Vagina (tissue), 2 donors: ENCODE measurements around the gene ABLIM1. TPM values are rescaled to one million over a fixed set of nuclear protein-coding genes. Genes with fewer than 3 reads are reported as not detected.

Experiments used
- DNase-seq, 2 donors: peaks; one replicate each; pipeline ENCODE4 v3.0.0-alpha.2; 2017; ENCODE audit errors: extremely low spot score in 2 of 2
- H3K27ac ChIP-seq: fragments of 200-600 bp; sonication (generic); one replicate; pipeline ENCODE4 v1.5.1; 2019
- H3K27me3 ChIP-seq: fragments of 200-600 bp; sonication (generic); one replicate; pipeline ENCODE4 v1.5.1; 2019
- H3K36me3 ChIP-seq, 2 donors: fragments of 200-600 bp; sonication (generic); one replicate each; pipeline ENCODE4 v1.5.1; 2017 to 2019
- H3K4me1 ChIP-seq: fragments of 200-600 bp; sonication (generic); one replicate; pipeline ENCODE4 v1.5.1; 2019
- H3K4me3 ChIP-seq, 2 donors: fragments of 200-600 bp; sonication (generic); 1 replicate in 1 of 2; 2 replicates in 1 of 2; pipeline ENCODE4 v1.5.1; 2016 to 2019
- H3K9me3 ChIP-seq: fragments of 200-600 bp; sonication (generic); one replicate; pipeline ENCODE4 v1.5.1; 2019
- CTCF ChIP-seq, 3 experiments: fragments of 450-650 bp in 2 of 3; fragments of 200-600 bp in 1 of 3; sonication (generic) in 1 of 3; IDR thresholded peaks; one replicate each; pipeline ENCODE4 v1.5.1; 2017 to 2019; ENCODE audit warnings: antibody characterized with exemption in 3 of 3, mild to moderate bottlenecking in 2 of 3, moderate library complexity in 2 of 3
- POLR2A ChIP-seq, 2 donors: fragments of 450-650 bp; IDR thresholded peaks; one replicate each; pipeline ENCODE4 v1.6.1; 2017; ENCODE audit warnings: antibody characterized with exemption in 2 of 2, mild to moderate bottlenecking in 2 of 2, moderate library complexity in 2 of 2
- POLR2AphosphoS5 ChIP-seq, 2 donors: sonication (generic); formaldehyde crosslinking; IDR thresholded peaks; one replicate each; pipeline ENCODE4 v1.9.0; 2017; ENCODE audit warnings: antibody characterized with exemption in 2 of 2, mild to moderate bottlenecking in 2 of 2, low read depth in 1 of 2; ENCODE audit not compliant: insufficient read depth in 1 of 2
- intact Hi-C: fragments of 100-400 bp; cut with DNase I; formaldehyde crosslinking; loops from one replicate; pipeline ENCODE4 v1.15.1; 2023
- total RNA-seq: library from RNA; depleted of rRNA; stranded (reverse); fragments of >200 nt; gene quantifications from one replicate; pipeline ENCODE4 v1.2.3, GENCODE V29; 2016

The ABLIM1 gene
- total RNA-seq, 1 donor from 2014 or later = 176 TPM

- no peaks in the 10 kb centered on the region for H3K36me3 ChIP-seq
- intact Hi-C loops = no loop called here
- H3K27me3 ChIP-seq = no peaks in the 10 kb centered on the region
- TF ChIP-seq CTCF (IDR thresholded peaks at IDR 0.05) = no peak
- no peak for TF ChIP-seq POLR2A (IDR thresholded peaks at IDR 0.05)
- no peak for TF ChIP-seq POLR2AphosphoS5 (IDR thresholded peaks at IDR 0.05; ENCODE audit: insufficient read depth in 1 of 2, low read depth in 1 of 2)
- no peak for DNase-seq
- peak overlapping the region; percentile 48 for H3K27ac ChIP-seq
- no peaks in the 10 kb centered on the region for H3K9me3 ChIP-seq
- no peak overlapping the region for H3K4me3 ChIP-seq
- peaks cover 17% of the 10 kb centered on the region for H3K4me1 ChIP-seq
Measured at GRCh38 chr10:114604357-114605130, 53.5 kb downstream of the ABLIM1 start.

GRCh38 chr10:114603948-114604347, 54.1 kb downstream of the ABLIM1 start:
- Histone ChIP-seq H3K27ac (no peak overlapping the region), H3K36me3 (no peaks in the 10 kb centered on the region), H3K4me3 (no peak overlapping the region), H3K27me3 (no peaks in the 10 kb centered on the region), H3K4me1 (peaks cover 17% of the 10 kb centered on the region), H3K9me3 (no peaks in the 10 kb centered on the region)
- peak in 1 of 2 donors; percentile 53 for TF ChIP-seq POLR2AphosphoS5 (IDR thresholded peaks at IDR 0.05; ENCODE audit: insufficient read depth in 1 of 2, low read depth in 1 of 2)
- no peak for TF ChIP-seq POLR2A (IDR thresholded peaks at IDR 0.05)
- intact Hi-C loops = no loop called here
- DNase-seq = no peak

- Histone ChIP-seq H3K4me1 (peaks cover 17% of the 10 kb centered on the region), H3K27ac (no peak overlapping the region)
- no peak for DNase-seq
Measured at GRCh38 chr10:114603303-114603702, 54.8 kb downstream of the ABLIM1 start.

GRCh38 chr10:114600057-114600456, 58.0 kb downstream of the ABLIM1 start:
- Histone ChIP-seq H3K4me1 (no peaks in the 10 kb centered on the region), H3K4me3 (no peak overlapping the region), H3K36me3 (no peaks in the 10 kb centered on the region), H3K9me3 (no peaks in the 10 kb centered on the region), H3K27ac (no peak overlapping the region), H3K27me3 (no peaks in the 10 kb centered on the region)
- intact Hi-C loops = no loop called here
- TF ChIP-seq POLR2A (IDR thresholded peaks at IDR 0.05) (no peak), POLR2AphosphoS5 (IDR thresholded peaks at IDR 0.05; ENCODE audit: insufficient read depth in 1 of 2, low read depth in 1 of 2) (no peak), CTCF (IDR thresholded peaks at IDR 0.05) (no peak)
- DNase-seq = no peak

More at GRCh38 chr10:114603303-114603702, 54.8 kb downstream of the ABLIM1 start:
- H3K27me3 ChIP-seq = no peaks in the 10 kb centered on the region
- intact Hi-C loops = no loop called here
- no peaks in the 10 kb centered on the region for H3K9me3 ChIP-seq
- TF ChIP-seq POLR2A (IDR thresholded peaks at IDR 0.05) = no peak
- TF ChIP-seq CTCF (IDR thresholded peaks at IDR 0.05) = no peak
- no peak for TF ChIP-seq POLR2AphosphoS5 (IDR thresholded peaks at IDR 0.05; ENCODE audit: insufficient read depth in 1 of 2, low read depth in 1 of 2)
- H3K4me3 ChIP-seq = no peak overlapping the region
- H3K36me3 ChIP-seq = no peaks in the 10 kb centered on the region

GRCh38 chr10:114596793-114597192, 61.3 kb downstream of the ABLIM1 start:
- Histone ChIP-seq H3K4me1 (no peaks in the 10 kb centered on the region), H3K4me3 (no peak overlapping the region), H3K27me3 (no peaks in the 10 kb centered on the region), H3K27ac (no peak overlapping the region), H3K36me3 (no peaks in the 10 kb centered on the region), H3K9me3 (no peaks in the 10 kb centered on the region)
- TF ChIP-seq POLR2AphosphoS5 (IDR thresholded peaks at IDR 0.05; ENCODE audit: insufficient read depth in 1 of 2, low read depth in 1 of 2) = no peak
- TF ChIP-seq POLR2A (IDR thresholded peaks at IDR 0.05) = no peak
- no peak for TF ChIP-seq CTCF (IDR thresholded peaks at IDR 0.05)
- peak in 1 of 2 donors; percentile 56 for DNase-seq
- intact Hi-C loops = no loop called here
